HEK293 (cell line): ENCODE data around the gene AGAP1.

Source experiments
- CTCF ChIA-PET: fragments of 350-600 bp; formaldehyde crosslinking; extraction: SDS; loops from one replicate; lab custom pipeline; 2021; ENCODE audit warnings: antibody characterized with exemption; lab: Yijun Ruan, JAX
- POLR2A ChIA-PET: fragments of 300-600 bp; formaldehyde crosslinking; extraction: SDS; loops from one replicate; lab custom pipeline; 2020; ENCODE audit warnings: antibody characterized with exemption, inconsistent platforms; lab: Yijun Ruan, JAX
- H3K27ac ChIP-seq: fragments of 200-500 bp; sonication (Bioruptor generic); 2 replicates; pipeline ENCODE4 v1.5.1; 2014; ENCODE audit warnings: low read depth, low read length, control low read depth, inconsistent platforms; ENCODE audit errors: extremely low read depth
- H3K36me3 ChIP-seq, 2 experiments: fragments of 200-500 bp in 1 of 2; sonication (Bioruptor generic) in 1 of 2; 1 replicate in 1 of 2; 2 replicates in 1 of 2; pipeline ENCODE4 v1.5.1; 2014 to 2017; ENCODE audit warnings: inconsistent platforms in 2 of 2, low read length in 2 of 2; ENCODE audit not compliant: control insufficient read depth in 2 of 2, insufficient read depth in 1 of 2
- H3K4me1 ChIP-seq: fragments of 200-500 bp; sonication (Bioruptor generic); 2 replicates; pipeline ENCODE4 v1.5.1; 2014; ENCODE audit warnings: mild to moderate bottlenecking, low read length, inconsistent platforms; ENCODE audit not compliant: control insufficient read depth, insufficient read depth
- H3K4me3 ChIP-seq: 2 replicates; pipeline ENCODE4 v1.5.1; 2011; ENCODE audit warnings: low read depth, mild to moderate bottlenecking, control low read depth, low read length, moderate library complexity
- H3K9me3 ChIP-seq: fragments of 200-500 bp; sonication (Bioruptor generic); 2 replicates; pipeline ENCODE4 v1.5.1; 2014; ENCODE audit warnings: low read depth, low read length, inconsistent platforms; ENCODE audit not compliant: control insufficient read depth, insufficient read depth
- GLI4 ChIP-seq: fragments of 450-650 bp; formaldehyde crosslinking; IDR thresholded peaks from 2 replicates; pipeline ENCODE4 v1.5.1; 2016; ENCODE audit warnings: missing biosample characterization, missing genetic modification characterization
- GLIS2 ChIP-seq: fragments of 450-650 bp; formaldehyde crosslinking; IDR thresholded peaks from 2 replicates; pipeline ENCODE4 v1.5.1; 2016; ENCODE audit warnings: missing biosample characterization, missing genetic modification characterization
- SETDB1 ChIP-seq: IDR thresholded peaks from one replicate; pipeline ENCODE4 v1.6.1; 2017; ENCODE audit warnings: mild to moderate bottlenecking, low read length, moderate library complexity, mixed read lengths; ENCODE audit not compliant: insufficient read length
- ZEB2 ChIP-seq: fragments of 450-650 bp; formaldehyde crosslinking; IDR thresholded peaks from 2 replicates; pipeline ENCODE4 v1.5.1; 2016; ENCODE audit warnings: missing biosample characterization, missing genetic modification characterization
- ZNF473 ChIP-seq: fragments of 450-650 bp; formaldehyde crosslinking; IDR thresholded peaks from 2 replicates; pipeline ENCODE4 v1.5.1; 2017; ENCODE audit warnings: missing biosample characterization, missing genetic modification characterization
- ZNF600 ChIP-seq: fragments of 450-650 bp; formaldehyde crosslinking; IDR thresholded peaks from 2 replicates; pipeline ENCODE4 v1.5.1; 2016; ENCODE audit warnings: missing biosample characterization, missing genetic modification characterization
- ZNF707 ChIP-seq: fragments of 450-650 bp; formaldehyde crosslinking; IDR thresholded peaks from 2 replicates; pipeline ENCODE4 v1.5.1; 2016; ENCODE audit warnings: missing biosample characterization, missing genetic modification characterization
- TF ChIP-seq, protein P1 (sequence below): fragments of 450-650 bp; IDR thresholded peaks from 2 replicates; pipeline ENCODE4 v1.5.1; 2018; ENCODE audit warnings: missing biosample characterization, missing genetic modification characterization
- TF ChIP-seq, protein P2 (sequence below): fragments of 450-650 bp; formaldehyde crosslinking; IDR thresholded peaks from 2 replicates; pipeline ENCODE4 v1.5.1; 2016; ENCODE audit warnings: missing biosample characterization, missing genetic modification characterization
- TF ChIP-seq, protein P3 (sequence below): fragments of 450-650 bp; formaldehyde crosslinking; IDR thresholded peaks from 2 replicates; pipeline ENCODE4 v1.5.1; 2016; ENCODE audit warnings: missing biosample characterization, missing genetic modification characterization, borderline replicate concordance
- TF ChIP-seq, protein P4 (sequence below): fragments of 450-650 bp; formaldehyde crosslinking; IDR thresholded peaks from 2 replicates; pipeline ENCODE4 v1.5.1; 2016; ENCODE audit warnings: missing biosample characterization, missing genetic modification characterization, low read depth
- TF ChIP-seq, protein P5 (sequence below): sonication (generic); formaldehyde crosslinking; IDR thresholded peaks from 2 replicates; pipeline ENCODE4 v1.8.1; 2022; ENCODE audit warnings: mild to moderate bottlenecking, moderate library complexity, missing genetic modification reagents

Gene AGAP1

DNA sequence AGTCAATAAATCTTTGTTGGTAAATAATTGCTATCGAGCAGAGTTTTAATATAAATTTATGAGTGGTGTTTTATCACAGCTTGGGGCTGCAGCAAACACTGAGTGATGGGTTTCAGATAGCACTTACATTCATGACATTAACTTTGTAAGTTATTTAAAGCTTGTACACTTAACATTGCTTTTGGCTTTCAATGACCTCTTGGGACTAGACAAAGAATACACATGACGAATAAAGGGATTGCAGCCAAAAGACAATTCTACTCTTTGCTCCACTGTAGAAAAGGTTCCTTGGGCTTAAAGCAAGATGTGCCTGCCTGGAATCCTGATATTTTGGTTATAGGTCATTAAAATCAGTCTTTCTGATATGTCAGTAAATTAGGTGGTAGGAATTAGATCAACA is 374.8 kb downstream of the AGAP1 start (continued):
- TF ChIP-seq, protein P1, sequence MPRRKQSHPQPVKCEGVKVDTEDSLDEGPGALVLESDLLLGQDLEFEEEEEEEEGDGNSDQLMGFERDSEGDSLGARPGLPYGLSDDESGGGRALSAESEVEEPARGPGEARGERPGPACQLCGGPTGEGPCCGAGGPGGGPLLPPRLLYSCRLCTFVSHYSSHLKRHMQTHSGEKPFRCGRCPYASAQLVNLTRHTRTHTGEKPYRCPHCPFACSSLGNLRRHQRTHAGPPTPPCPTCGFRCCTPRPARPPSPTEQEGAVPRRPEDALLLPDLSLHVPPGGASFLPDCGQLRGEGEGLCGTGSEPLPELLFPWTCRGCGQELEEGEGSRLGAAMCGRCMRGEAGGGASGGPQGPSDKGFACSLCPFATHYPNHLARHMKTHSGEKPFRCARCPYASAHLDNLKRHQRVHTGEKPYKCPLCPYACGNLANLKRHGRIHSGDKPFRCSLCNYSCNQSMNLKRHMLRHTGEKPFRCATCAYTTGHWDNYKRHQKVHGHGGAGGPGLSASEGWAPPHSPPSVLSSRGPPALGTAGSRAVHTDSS (tag by site-specific recombination): no peak
- TF ChIP-seq ZNF600 (no peak), GLI4 (tag by site-specific recombination) (no peak)
- TF ChIP-seq, protein P2, sequence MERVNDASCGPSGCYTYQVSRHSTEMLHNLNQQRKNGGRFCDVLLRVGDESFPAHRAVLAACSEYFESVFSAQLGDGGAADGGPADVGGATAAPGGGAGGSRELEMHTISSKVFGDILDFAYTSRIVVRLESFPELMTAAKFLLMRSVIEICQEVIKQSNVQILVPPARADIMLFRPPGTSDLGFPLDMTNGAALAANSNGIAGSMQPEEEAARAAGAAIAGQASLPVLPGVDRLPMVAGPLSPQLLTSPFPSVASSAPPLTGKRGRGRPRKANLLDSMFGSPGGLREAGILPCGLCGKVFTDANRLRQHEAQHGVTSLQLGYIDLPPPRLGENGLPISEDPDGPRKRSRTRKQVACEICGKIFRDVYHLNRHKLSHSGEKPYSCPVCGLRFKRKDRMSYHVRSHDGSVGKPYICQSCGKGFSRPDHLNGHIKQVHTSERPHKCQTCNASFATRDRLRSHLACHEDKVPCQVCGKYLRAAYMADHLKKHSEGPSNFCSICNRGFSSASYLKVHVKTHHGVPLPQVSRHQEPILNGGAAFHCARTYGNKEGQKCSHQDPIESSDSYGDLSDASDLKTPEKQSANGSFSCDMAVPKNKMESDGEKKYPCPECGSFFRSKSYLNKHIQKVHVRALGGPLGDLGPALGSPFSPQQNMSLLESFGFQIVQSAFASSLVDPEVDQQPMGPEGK (tag by site-specific recombination): no peak

DNA sequence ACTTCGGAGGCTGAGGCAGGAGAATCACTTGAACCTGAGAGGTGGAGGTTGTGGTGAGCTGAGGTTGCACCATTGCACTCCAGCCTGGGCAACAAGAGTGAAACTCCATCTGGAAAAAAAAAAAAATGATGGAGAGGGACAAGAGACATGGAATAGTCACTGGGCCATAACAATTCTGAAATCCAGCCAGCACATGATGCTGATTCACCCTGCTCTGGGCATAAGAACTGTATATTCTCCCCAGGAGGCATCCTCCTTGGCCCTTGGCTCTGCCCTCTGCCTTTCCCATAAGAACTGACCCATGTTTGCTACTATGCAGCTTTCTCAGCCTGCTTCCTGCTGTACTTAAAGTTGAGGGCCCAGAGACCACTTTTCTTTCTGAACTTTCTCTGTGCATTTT is 376.7 kb downstream of the AGAP1 start:
- no peak overlapping the region for H3K4me3 ChIP-seq
- TF ChIP-seq SETDB1 (peak; percentile 33), ZEB2 (tag by site-specific recombination) (no peak)
- TF ChIP-seq, all 188 proteins: peak for 1
- Histone ChIP-seq H3K27ac (no peak overlapping the region), H3K4me1 (no peaks in the 10 kb centered on the region), H3K9me3 (no peaks in the 10 kb centered on the region), H3K36me3 (no peaks in the 10 kb centered on the region)
- CTCF ChIA-PET: no interaction called here
- POLR2A ChIA-PET: no interaction called here

DNA sequence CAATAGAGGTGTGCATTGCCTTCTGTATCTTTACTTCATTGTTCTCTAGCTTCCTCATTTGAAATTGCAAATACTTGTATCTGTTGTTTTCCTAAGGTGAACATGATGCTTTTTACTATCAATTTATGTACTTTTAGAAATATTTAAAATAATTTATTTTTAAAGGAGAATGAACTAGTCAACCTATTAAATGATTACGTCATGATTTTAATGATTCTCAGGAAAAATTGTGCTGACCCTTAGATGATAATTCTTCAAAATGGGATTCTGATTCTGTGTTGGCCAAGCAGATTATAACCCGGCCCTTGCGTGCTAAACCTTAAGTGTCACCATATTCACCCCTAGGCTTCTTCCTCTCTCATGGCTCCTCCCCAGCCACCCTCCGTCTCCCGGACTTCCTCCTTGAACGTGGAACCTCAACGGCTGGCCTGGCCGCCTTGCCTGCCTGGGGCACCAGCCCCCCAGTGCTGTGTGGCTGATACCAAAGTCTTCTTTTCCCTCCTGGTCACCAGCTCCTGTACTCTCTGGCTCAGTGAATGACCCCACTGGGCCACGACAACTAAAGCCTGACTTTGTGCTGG is 382.3 kb downstream of the AGAP1 start:
- ChIA-PET POLR2A (no interaction called here), CTCF (no interaction called here)
- no peaks in the 10 kb centered on the region for H3K4me1 ChIP-seq
- H3K4me3 ChIP-seq: no peak overlapping the region
- H3K36me3 ChIP-seq: no peaks in the 10 kb centered on the region
- no peaks in the 10 kb centered on the region for H3K9me3 ChIP-seq
- TF ChIP-seq, protein P3, sequence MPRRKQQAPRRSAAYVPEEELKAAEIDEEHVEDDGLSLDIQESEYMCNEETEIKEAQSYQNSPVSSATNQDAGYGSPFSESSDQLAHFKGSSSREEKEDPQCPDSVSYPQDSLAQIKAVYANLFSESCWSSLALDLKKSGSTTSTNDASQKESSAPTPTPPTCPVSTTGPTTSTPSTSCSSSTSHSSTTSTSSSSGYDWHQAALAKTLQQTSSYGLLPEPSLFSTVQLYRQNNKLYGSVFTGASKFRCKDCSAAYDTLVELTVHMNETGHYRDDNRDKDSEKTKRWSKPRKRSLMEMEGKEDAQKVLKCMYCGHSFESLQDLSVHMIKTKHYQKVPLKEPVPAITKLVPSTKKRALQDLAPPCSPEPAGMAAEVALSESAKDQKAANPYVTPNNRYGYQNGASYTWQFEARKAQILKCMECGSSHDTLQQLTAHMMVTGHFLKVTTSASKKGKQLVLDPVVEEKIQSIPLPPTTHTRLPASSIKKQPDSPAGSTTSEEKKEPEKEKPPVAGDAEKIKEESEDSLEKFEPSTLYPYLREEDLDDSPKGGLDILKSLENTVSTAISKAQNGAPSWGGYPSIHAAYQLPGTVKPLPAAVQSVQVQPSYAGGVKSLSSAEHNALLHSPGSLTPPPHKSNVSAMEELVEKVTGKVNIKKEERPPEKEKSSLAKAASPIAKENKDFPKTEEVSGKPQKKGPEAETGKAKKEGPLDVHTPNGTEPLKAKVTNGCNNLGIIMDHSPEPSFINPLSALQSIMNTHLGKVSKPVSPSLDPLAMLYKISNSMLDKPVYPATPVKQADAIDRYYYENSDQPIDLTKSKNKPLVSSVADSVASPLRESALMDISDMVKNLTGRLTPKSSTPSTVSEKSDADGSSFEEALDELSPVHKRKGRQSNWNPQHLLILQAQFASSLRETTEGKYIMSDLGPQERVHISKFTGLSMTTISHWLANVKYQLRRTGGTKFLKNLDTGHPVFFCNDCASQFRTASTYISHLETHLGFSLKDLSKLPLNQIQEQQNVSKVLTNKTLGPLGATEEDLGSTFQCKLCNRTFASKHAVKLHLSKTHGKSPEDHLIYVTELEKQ (tag by site-specific recombination): no peak
- TF ChIP-seq, protein P4, sequence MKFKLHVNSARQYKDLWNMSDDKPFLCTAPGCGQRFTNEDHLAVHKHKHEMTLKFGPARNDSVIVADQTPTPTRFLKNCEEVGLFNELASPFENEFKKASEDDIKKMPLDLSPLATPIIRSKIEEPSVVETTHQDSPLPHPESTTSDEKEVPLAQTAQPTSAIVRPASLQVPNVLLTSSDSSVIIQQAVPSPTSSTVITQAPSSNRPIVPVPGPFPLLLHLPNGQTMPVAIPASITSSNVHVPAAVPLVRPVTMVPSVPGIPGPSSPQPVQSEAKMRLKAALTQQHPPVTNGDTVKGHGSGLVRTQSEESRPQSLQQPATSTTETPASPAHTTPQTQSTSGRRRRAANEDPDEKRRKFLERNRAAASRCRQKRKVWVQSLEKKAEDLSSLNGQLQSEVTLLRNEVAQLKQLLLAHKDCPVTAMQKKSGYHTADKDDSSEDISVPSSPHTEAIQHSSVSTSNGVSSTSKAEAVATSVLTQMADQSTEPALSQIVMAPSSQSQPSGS: 0 out of 2 replicates have a peak, but pooled peaks have one; percentile 37
- TF ChIP-seq, protein P5, sequence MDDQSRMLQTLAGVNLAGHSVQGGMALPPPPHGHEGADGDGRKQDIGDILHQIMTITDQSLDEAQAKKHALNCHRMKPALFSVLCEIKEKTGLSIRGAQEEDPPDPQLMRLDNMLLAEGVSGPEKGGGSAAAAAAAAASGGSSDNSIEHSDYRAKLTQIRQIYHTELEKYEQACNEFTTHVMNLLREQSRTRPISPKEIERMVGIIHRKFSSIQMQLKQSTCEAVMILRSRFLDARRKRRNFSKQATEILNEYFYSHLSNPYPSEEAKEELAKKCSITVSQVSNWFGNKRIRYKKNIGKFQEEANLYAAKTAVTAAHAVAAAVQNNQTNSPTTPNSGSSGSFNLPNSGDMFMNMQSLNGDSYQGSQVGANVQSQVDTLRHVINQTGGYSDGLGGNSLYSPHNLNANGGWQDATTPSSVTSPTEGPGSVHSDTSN (CRISPR knock-in tag): no peak
- no peak for TF ChIP-seq ZNF473
- TF ChIP-seq ZNF707 (tag by site-specific recombination): no peak
- no peak for TF ChIP-seq GLIS2 (tag by site-specific recombination)
- H3K27ac ChIP-seq: no peak overlapping the region
